ENCODE results near the gene TMEM126A. TPM values are rescaled to one million over a fixed set of nuclear protein-coding genes. Genes with fewer than 3 reads are reported as not detected.
A peak's percentile ranks its signal among the peaks of the same experiment; 100 is the strongest.

Gene TMEM126A
- total and polyA plus RNA-seq, 2 of the 8 experiments (the other 6 are each of a cell fraction or from before 2014, with no cell fraction given): 33.7 to 58.7 TPM

- TF ChIP-seq POU5F1 (IDR thresholded peaks at IDR 0.05; ENCODE audit: low read depth, low read length) (no peak), KDM4A (IDR thresholded peaks at IDR 0.05; ENCODE audit: low read depth, low read length, severe bottlenecking) (no peak), SIN3A (conservative IDR thresholded peaks at IDR 0.05 in 1 of 2, IDR thresholded peaks at IDR 0.05 in 1 of 2; ENCODE audit: low read depth in 1 of 2, low read length in 2 of 2) (peak; percentile 46 to 84; a peak in 2 of 4 replicates), SIRT6 (IDR thresholded peaks at IDR 0.05; ENCODE audit: low read length) (no peak), RBBP5 (IDR thresholded peaks at IDR 0.05; ENCODE audit: borderline replicate concordance, low read depth, low read length) (peak; percentile 91), PHF8 (conservative IDR thresholded peaks at IDR 0.05; ENCODE audit: low read depth, low read length) (peak; percentile 99), ATF3 (IDR thresholded peaks at IDR 0.05; ENCODE audit: insufficient read depth, low read depth, low read length) (no peak), SUZ12 (IDR thresholded peaks at IDR 0.05; ENCODE audit: low read length) (no peak), HDAC6 (IDR thresholded peaks at IDR 0.05; ENCODE audit: low read depth, low read length) (no peak), CTCF (IDR thresholded peaks at IDR 0.05; ENCODE audit: control extremely low read depth in 1 of 3, insufficient read depth in 1 of 3, low read depth in 1 of 3, low read length in 3 of 3) (no peak), RNF2 (IDR thresholded peaks at IDR 0.05; ENCODE audit: borderline replicate concordance, low read depth, low read length, missing control alignments, poor library complexity, severe bottlenecking) (no peak), TBP (IDR thresholded peaks at IDR 0.05; ENCODE audit: low read depth, low read length) (peak; percentile 82), ASH2L (IDR thresholded peaks at IDR 0.05; ENCODE audit: low read length) (peak; percentile 65), EZH2 (IDR thresholded peaks at IDR 0.05; ENCODE audit: low read depth, low read length, severe bottlenecking) (no peak), EGR1 (IDR thresholded peaks at IDR 0.05; ENCODE audit: borderline replicate concordance, low read depth, low read length) (no peak), BRCA1 (IDR thresholded peaks at IDR 0.05; ENCODE audit: low read depth, low read length) (peak; percentile 84), BACH1 (IDR thresholded peaks at IDR 0.05; ENCODE audit: low read length) (peak; percentile 91), EP300 (IDR thresholded peaks at IDR 0.05; ENCODE audit: borderline replicate concordance in 1 of 2, low read depth in 2 of 2, low read length in 2 of 2) (no peak), CHD2 (IDR thresholded peaks at IDR 0.05; ENCODE audit: low read length) (peak; percentile 95), CREB1 (IDR thresholded peaks at IDR 0.05) (peak; percentile 73)
Measured at GRCh38 chr11:85664615-85665481, 17.1 kb downstream of the TMEM126A start, which contains the start of gene CREBZF (continued).
